Activated B cell treated with CpG ODN at 0.5 μM for 24 hours (primary cell): ENCODE data around the gene ZNF414. TPM values are rescaled to one million over a fixed set of nuclear protein-coding genes. Genes with fewer than 3 reads are reported as not detected.

Source experiments
- ATAC-seq: fragments of 200-7000 bp; cut with Tn5 transposase; one replicate; pipeline ENCODE4 v1.10.0; 2021; ENCODE audit warnings: low read depth, mild to moderate bottlenecking, moderate library complexity
- CTCF ChIA-PET: fragments of 350-600 bp; sonication (Branson Sonifier 250); formaldehyde crosslinking; loops from one replicate; lab custom pipeline; 2021; ENCODE audit warnings: antibody characterized with exemption; lab: Charles Lee
- POLR2A ChIA-PET: fragments of 350-600 bp; sonication (Branson Sonifier 250); formaldehyde crosslinking; loops from one replicate; lab custom pipeline; 2021; ENCODE audit warnings: antibody characterized with exemption; lab: Charles Lee
- DNase-seq: peaks from one replicate; pipeline ENCODE4 v3.0.0; 2022
- H3K27ac Mint-ChIP-seq: one replicate; pipeline ENCODE4 v1.8.0; 2020; ENCODE audit warnings: mixed read lengths
- H3K27me3 Mint-ChIP-seq: one replicate; pipeline ENCODE4 v1.8.0; 2021; ENCODE audit warnings: mixed read lengths
- H3K36me3 Mint-ChIP-seq: one replicate; pipeline ENCODE4 v1.8.0; 2021; ENCODE audit warnings: low read depth, mixed read lengths
- H3K4me1 Mint-ChIP-seq: one replicate; pipeline ENCODE4 v1.8.0; 2021; ENCODE audit warnings: mixed read lengths
- H3K4me3 Mint-ChIP-seq: one replicate; pipeline ENCODE4 v1.8.0; 2020; ENCODE audit warnings: mild to moderate bottlenecking, mixed read lengths
- H3K9me3 Mint-ChIP-seq: one replicate; pipeline ENCODE4 v1.8.0; 2020; ENCODE audit warnings: mixed read lengths
- CTCF ChIP-seq: fragments of 200-600 bp; IDR thresholded peaks from one replicate; pipeline ENCODE4 v1.8.0; 2022; ENCODE audit warnings: antibody characterized with exemption, mild to moderate bottlenecking
- intact Hi-C: fragments of 100-400 bp; cut with micrococcal nuclease; formaldehyde crosslinking; loops from one replicate; pipeline ENCODE4 v1.15.1; 2024
- total RNA-seq: library from RNA; stranded (reverse); gene quantifications from 2 replicates; pipeline ENCODE4 v1.2.3, GENCODE V29; 2022

Gene ZNF414
- total RNA-seq, 1 donor from 2014 or later: 28.6 TPM

GRCh38 chr19:8501516-8501915, 12.5 kb downstream of the ZNF414 start:
- ChIA-PET CTCF (no interaction called here), POLR2A (no interaction called here)
- ATAC-seq: no peak
- no peak for DNase-seq
- H3K9me3 Mint-ChIP-seq: no peaks in the 10 kb centered on the region
- H3K36me3 Mint-ChIP-seq: no peaks in the 10 kb centered on the region
- no peak for TF ChIP-seq CTCF
- no peak overlapping the region for H3K27ac Mint-ChIP-seq
- intact Hi-C loops: no loop called here
- H3K4me3 Mint-ChIP-seq: no peak overlapping the region
- H3K4me1 Mint-ChIP-seq: peaks cover 8% of the 10 kb centered on the region
- peaks cover 2% of the 10 kb centered on the region for H3K27me3 Mint-ChIP-seq

- Mint-ChIP-seq H3K4me3 (no peak overlapping the region), H3K27ac (no peak overlapping the region), H3K36me3 (no peaks in the 10 kb centered on the region), H3K9me3 (no peaks in the 10 kb centered on the region), H3K4me1 (peaks cover 3% of the 10 kb centered on the region), H3K27me3 (peaks cover 2% of the 10 kb centered on the region)
- ATAC-seq (no peak), DNase-seq (no peak)
- ChIA-PET POLR2A (interaction anchor here (1.6 kb wide), 1 partner anchor 14 kb away, joined by 5 read pairs; the partner anchor contains the start of gene ZNF414), CTCF (no interaction called here)
- TF ChIP-seq CTCF: no peak
- intact Hi-C loops: no loop called here
Observed at GRCh38 chr19:8500158-8500557, 13.8 kb downstream of the ZNF414 start.

GRCh38 chr19:8499048-8499833, 14.7 kb downstream of the ZNF414 start:
- peaks cover 2% of the 10 kb centered on the region for H3K27me3 Mint-ChIP-seq
- H3K4me1 Mint-ChIP-seq: peaks cover 3% of the 10 kb centered on the region
- no peak for ATAC-seq
- CTCF ChIA-PET: no interaction called here
- POLR2A ChIA-PET: interaction anchor here (1.6 kb wide), 1 partner anchor 14 kb away, joined by 5 read pairs; the partner anchor contains the start of gene ZNF414
- DNase-seq: no peak
- no peak overlapping the region for H3K27ac Mint-ChIP-seq
- TF ChIP-seq CTCF: no peak
- H3K4me3 Mint-ChIP-seq: no peak overlapping the region
- intact Hi-C loops: no loop called here
- no peaks in the 10 kb centered on the region for H3K9me3 Mint-ChIP-seq
- H3K36me3 Mint-ChIP-seq: no peaks in the 10 kb centered on the region

- Mint-ChIP-seq H3K36me3 (no peaks in the 10 kb centered on the region), H3K9me3 (no peaks in the 10 kb centered on the region), H3K27me3 (no peaks in the 10 kb centered on the region), H3K4me3 (no peak overlapping the region), H3K27ac (no peak overlapping the region), H3K4me1 (peaks cover 8% of the 10 kb centered on the region)
- ATAC-seq (no peak), DNase-seq (no peak)
- CTCF ChIA-PET: no interaction called here
- TF ChIP-seq CTCF: no peak
- intact Hi-C loops: no loop called here
- POLR2A ChIA-PET: interaction anchor here (0.7 kb wide), 1 partner anchor 90 kb away, joined by 6 read pairs; no protein-coding TSS in a partner anchor
Observed at GRCh38 chr19:8498295-8498694, 15.7 kb downstream of the ZNF414 start.

- Mint-ChIP-seq H3K4me1 (peaks cover 6% of the 10 kb centered on the region), H3K27ac (no peak overlapping the region), H3K4me3 (no peak overlapping the region), H3K36me3 (peaks cover 14% of the 10 kb centered on the region), H3K9me3 (no peaks in the 10 kb centered on the region), H3K27me3 (no peaks in the 10 kb centered on the region)
- ChIA-PET CTCF (interaction anchor here (1.5 kb wide), 1 partner anchor 85 kb away, joined by 4 read pairs; no protein-coding TSS in a partner anchor), POLR2A (no interaction called here)
- TF ChIP-seq CTCF: no peak
- ATAC-seq (no peak), DNase-seq (no peak)
- intact Hi-C loops: no loop called here
Observed at GRCh38 chr19:8494158-8494557, 19.8 kb downstream of the ZNF414 start.
